NCI-H2107 treated with DMSO at 0.1 percent for 48 hours (cell line): ENCODE data around the gene BHLHE40.

Source experiments
- DNase-seq: peaks from one replicate; lab custom pipeline; 2025; ENCODE audit not compliant: unreplicated experiment; lab: John Stamatoyannopoulos, UW

The BHLHE40 gene

DNA sequence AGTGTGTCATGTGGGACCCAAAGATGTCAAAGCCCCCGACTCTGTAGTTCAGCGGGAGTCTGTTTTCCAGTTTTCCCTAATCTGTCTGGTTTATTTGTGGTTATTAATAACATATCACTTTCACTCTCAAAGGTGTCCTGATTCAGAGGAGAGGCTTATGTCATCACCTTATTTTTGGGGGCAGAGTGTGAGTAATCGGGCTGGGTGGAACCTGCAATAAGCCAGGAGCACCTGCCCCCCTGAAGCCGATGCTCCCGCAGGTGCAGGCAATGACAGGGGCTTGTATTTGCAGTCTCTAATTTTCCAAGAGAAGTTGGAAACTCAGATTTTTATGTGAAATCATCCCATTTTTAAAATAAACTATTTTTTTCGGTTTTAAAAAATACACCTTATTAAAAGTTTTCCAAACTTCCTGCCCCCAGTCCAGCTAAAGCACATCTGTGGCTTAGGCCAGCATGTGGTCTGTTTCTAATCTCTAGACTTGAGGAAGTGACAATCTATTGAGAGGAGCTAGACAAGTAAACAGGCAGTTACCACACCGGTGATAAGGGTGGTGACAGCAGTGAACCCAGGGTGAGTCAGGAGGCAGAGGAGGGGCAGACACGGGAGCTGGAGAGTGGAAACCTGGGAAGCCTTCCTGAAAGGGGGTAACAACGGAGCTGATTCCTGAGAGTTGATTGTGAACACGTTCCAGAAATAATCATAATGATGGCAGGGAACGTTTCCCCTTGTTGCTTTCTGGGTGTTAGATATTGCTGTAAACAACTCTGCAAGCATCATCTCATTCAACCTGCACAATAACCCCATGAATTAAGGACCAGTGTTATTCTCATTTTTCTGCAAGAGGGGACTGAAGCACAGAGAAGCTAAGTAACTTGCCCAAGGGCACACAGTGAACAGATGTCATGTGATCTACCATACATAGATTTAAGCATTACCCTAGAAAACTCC lies 37.2 kb downstream of the BHLHE40 start:
- no peak for DNase-seq

DNA sequence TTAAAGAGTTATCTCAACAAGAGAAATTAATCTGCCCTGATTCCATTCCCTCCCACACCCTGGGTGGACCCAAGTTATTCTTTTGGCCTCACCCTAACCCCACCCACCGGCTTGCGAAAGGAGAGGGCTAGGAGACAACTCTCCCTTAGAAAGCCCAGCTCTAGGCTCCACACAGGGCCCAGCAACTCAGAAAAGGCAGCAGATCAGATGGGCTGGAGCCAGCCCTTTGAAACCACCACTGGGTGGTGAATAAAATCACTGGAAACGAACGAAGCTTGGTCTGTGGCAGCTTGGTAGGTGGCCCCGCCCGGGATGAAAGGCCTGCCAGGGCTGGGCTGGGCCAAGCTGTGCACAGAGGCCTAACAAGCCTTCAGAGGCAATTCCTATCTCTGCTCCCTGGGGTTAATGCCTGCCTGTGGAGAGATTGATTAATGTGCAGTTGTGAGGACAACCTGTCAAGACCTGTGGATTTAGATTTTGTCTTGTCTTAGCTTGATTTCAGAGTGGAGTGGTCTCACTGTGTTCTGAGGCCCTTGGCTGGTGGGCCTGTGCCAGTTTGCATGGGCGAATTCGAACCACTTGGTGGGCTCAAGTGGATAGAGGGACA lies 38.8 kb downstream of the BHLHE40 start:
- DNase-seq, result no peak

DNA sequence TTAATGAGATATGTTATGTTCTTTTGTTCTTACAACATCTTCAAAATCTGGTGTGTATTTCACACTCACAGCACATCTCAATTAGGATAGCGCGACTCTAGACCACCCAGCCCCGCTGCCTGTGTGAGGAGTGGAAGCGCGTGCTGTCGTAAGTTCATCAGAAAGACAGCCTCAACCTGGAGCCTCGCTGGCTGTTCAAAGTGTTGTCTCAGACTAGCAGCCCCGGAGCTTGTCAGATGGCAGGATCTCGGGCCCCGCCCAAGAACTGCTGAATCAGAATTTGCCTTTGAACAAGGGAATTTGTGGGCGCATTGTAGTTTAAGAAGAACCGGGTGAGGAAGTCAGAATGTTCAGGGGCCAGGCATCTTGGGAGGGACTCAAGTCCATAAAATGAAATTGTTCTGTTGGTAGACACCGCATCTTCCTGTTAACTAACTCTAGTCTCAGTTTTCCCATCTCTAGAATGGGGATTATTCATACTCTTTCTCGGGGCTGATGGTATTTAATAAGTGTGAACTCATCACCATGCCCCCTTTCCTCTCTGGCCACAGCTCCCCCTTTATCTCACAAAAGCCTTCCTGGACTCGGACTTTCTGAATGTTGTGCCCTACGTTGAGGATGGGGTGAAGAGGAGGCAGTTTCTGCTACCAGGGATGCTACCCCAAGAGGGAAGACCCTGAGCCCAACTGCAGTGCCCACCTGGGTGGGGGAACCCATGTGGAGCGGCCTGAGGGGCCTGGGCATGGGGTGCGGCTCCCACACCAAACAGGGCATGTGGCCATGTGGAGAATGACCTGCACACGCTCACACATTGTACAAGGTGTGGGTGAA lies 40.4 kb downstream of the BHLHE40 start:
- no peak for DNase-seq

DNA sequence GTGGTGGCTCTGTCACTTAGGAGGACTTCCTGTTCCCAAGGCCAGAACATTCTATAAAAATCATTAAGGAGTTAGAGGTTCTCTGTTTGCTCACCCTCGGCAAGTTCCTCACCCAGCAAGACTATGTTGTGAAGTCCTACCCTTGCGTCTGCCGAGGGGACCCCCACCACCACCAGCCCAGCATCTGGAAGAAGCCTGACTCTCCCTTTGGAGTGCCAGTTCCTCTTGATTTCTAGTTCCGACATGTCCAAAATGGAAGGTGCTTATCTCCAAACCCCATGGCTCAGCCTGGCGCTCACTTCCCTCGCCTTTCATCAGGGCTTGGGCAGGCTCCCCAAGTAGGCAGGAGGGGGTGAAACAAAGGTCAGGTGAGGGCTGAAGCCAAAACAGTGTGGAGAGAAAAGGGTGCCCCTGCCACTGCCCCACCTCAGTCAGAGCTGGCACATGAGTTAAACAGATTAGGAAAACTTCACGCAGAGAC lies 41.0 kb downstream of the BHLHE40 start:
- no peak for DNase-seq

DNA sequence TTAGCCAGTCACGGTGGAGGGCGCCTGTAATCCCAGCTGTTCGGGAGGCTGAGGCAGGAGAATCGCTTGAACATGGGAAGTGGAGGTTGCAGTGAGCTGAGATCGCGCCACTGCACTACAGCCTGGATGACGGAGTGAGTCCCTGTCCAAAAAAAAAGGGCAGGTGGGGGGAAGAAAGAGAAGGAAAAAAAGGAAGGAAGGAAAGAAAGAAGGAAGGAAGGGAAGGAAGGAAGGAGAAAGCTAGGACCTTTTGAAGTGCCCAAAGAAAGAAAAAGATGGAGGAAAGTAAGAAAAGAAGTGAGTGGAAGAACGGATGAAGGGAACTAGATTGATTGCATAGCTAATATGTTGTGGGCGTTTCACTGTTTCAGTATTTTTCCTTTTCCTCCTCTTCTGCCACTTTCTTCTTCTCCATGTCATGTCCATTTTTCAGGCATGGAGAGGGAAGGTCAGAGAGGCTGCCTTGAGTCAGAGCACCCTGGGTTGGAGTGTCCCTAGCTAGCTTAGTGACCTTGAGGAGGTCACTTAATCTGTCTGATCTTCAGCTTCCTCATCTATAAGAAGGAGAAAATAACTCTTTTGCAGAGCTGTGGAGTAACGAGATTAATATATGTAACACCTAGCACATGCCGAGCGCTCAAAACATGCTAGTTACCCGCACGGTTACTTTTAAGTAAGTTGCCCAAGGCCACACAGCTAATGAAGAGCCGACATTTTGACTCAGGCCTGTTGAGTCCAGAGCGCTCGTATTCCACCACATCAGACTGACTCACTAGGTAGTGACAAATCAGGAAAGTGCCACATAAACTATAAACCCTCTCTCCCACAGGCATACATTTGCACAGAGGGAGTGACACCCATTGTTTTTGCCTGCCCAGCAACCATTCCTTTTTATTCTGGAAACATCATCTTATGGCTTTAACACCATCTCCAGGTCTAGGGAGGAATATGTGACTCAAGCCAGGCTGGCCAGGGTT lies 42.2 kb downstream of the BHLHE40 start:
- no peak for DNase-seq

DNA sequence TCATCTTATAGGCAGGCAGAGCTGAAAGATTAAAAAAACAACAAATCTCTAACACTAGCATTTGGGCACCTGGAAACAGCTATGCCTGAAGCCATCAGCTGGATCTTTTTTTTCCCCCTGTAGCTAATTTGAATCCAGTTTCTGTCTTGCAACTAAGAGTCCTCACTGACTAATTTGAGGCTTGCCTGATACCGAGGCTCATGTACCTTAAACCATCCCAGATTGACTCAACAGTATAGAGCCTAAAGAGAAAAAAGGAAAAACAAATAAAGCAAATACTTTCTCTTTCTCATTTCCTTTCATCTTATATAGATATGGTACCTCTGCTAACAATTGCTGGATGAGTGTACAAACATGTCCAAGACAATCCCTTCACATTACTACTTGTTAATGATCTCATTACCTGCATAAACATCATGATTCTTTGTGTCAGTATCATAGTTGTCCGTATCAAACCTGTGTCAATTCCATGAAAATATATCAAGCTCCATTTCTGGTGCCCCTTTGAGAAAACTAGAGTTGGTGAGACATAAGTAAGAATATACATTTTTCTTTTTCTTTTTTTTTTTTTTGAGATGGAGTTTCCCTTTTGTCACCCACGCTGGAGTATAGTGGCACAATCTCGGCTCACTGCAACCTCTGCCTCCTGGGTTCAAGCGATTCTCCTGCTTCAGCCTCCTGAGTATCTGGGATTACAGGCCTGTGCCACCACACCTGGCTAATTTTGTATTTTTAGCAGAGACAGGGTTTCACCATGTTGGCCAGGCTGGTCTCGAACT lies 43.1 kb downstream of the BHLHE40 start:
- no peak for DNase-seq

DNA sequence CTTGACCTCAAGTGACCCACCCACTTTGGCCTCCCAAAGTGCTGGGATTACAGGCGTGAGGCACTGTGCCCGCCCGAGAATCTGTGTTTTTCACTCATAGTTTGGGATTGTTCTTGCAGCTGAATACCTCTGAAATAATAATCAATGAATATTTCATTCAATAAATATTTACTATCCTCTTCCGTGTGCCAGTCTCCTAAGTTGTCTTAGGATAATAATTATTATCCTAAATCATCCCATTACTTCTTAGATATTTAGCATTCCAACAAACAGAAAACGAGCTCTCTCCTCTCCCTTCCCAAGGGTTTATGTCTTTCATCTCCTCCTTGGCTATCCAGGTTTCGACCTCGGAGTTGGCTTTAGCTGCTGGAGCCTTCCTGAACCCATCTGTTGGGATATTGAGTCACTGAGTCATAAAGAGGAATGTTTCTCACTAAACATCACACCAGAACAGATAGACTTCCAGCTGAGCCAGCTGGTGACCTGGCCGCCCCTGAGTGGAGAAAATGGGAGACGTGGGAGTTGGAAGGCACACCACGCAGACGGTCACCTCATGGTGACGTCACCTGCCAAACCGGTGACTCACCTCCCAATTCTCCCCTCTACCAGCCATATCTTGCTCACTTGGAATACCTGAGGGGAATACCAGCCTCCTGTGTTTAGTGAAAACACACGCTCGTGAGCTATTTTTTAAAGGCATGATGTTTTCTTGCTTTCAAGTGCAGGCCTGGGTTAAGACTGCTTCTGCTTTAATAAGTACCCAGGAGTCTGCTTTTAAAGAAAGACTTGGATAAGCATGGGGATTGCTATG lies 43.9 kb downstream of the BHLHE40 start:
- no peak for DNase-seq

DNA sequence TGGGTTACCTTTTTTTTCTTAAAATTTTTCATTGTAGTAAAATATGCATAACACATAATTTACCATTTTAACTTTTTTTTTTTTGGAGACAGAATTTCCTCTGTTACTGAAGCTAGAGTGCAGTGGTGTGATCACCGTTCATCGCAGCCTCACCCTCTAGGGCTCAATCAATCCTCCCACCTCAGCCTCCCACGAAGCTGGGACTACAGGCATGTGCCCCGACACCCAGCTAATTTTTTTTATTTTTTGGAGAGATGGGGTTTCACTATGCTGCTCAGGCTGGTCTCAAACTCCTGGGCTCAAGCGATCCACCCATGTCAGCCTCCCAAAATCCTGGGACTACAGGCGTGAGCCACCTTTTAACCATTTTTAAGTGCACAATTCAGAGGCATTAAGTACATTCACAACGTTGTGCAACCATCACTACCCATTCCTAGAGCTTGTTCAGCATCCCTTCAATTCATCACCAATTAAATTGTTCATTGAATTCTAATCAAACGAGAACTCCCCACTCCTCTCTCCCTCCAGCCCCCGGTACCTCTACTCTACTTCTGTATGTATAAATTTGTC lies 44.6 kb downstream of the BHLHE40 start:
- no peak for DNase-seq

DNA sequence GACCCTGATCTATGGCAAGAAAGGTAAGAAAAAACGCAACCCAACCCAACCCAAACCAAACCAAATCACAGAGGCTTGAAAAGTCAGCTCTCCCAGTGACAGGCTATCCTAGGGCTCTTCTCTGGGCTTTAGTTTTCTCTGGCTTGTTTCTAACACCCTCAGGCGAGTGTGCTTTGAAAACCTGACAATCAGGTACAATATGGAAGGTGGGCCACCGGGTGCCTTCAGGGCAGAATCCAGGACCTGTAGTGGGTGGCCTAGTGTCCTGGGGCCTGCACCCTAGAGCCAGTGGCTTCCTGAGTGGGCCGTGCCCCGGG lies 46.8 kb downstream of the BHLHE40 start:
- no peak for DNase-seq

DNA sequence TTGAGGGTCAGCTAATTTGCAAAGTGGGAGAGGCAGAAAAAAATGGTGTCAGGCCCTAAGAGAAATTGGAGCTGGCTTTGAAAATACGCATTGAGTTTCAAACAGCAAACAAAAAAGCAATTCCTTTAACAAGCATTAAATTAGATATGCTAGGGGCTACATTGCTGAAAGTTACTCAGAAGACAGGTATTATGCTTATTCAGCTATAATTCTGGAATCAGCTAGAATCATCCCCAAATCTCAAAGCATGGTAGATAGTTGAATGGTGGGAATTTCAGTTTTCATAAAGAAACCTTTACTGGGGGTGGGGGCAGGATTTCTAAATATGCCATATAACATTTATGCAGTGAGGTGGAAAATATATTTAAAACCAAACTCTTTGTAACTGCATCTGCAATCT lies 50.5 kb downstream of the BHLHE40 start:
- no peak for DNase-seq

DNA sequence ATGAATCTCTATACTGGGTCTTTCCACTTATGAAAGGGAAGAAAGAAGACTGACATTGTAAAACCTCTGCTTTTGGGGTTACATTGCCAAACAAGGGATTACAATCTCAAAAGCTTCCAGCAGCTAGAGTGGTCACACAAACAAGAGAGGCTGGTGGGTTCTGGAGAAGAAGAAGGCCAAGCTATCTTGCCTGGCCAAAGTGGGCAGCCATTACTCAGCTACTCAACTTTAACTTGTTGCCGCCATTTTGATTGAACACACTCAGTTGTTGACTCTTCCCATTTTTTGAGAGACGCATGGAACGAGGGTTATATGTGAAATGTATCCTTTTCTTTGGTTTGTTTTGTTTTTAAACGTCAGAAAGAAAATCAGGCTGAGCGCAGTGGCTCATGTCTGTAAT lies 50.9 kb downstream of the BHLHE40 start:
- no peak for DNase-seq

DNA sequence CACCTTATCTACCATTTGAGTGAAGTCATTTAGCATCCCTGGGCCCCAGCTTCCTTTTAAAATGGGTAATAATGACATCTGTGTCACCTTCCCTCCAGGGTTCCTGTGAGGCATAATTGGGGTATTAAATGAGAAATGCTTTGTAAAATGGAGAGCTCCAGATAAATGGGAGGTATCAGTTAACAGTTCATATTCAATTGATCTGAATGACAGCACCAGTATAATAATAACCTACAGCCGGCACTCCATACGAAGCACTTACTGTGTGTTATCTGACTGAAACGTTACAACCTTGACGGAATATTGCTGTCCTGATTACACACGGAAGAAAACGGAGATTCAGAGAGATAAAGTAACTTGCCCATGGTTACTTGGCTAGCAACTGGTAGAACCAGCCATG lies 53.6 kb downstream of the BHLHE40 start:
- DNase-seq, result no peak
